ENCODE data around the gene PARP2.

The PARP2 gene, protein sequence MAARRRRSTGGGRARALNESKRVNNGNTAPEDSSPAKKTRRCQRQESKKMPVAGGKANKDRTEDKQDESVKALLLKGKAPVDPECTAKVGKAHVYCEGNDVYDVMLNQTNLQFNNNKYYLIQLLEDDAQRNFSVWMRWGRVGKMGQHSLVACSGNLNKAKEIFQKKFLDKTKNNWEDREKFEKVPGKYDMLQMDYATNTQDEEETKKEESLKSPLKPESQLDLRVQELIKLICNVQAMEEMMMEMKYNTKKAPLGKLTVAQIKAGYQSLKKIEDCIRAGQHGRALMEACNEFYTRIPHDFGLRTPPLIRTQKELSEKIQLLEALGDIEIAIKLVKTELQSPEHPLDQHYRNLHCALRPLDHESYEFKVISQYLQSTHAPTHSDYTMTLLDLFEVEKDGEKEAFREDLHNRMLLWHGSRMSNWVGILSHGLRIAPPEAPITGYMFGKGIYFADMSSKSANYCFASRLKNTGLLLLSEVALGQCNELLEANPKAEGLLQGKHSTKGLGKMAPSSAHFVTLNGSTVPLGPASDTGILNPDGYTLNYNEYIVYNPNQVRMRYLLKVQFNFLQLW

DNA sequence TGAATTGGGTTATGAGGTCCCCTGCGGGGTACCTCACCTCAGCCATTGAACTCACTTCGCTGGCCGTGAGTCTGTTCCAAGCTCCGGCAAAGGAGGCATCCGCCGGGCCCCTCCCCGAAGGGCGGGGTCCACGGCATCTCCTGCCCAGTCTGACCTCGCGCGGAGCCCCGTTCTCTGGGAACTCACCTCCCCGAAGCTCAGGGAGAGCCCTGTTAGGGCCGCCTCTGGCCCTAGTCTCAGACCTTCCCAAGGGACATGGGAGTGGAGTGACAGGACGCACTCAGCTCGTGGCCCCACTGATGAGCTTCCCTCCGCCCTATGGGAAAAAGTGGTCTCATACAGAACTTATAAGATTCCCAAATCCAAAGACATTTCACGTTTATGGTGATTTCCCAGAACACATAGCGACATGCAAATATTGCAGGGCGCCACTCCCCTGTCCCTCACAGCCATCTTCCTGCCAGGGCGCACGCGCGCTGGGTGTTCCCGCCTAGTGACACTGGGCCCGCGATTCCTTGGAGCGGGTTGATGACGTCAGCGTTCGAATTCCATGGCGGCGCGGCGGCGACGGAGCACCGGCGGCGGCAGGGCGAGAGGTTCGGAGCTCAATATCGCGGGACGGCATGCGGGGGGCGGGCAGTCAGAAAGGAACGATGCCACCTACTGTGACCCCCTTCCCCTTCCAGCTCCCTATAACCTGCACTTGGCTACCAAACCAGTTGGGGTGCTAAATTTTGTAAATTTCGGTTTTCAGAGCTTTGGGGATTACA is at the start of gene PARP2:
Gene PARP2, plus strand, starts transcription at position 544 of the 770 bp plus-strand sequence. Its CDS starts 7 bp downstream, at position 551.
- H3K9me3 ChIP-seq (ENCODE audit: low read length), result no peaks in the 10 kb centered on the region
- H3K4me1 ChIP-seq (ENCODE audit: insufficient read depth, low read length), result peaks cover 8% of the 10 kb centered on the region
- H3K9ac ChIP-seq (ENCODE audit: low read length), result peak within 1 kb of the TSS; percentile 95
- H3K27me3 ChIP-seq (ENCODE audit: control insufficient read depth in 1 of 2, insufficient read depth in 2 of 2, low read length in 2 of 2), result no peaks in the 10 kb centered on the region
- H3K4me3 ChIP-seq (ENCODE audit: low read depth in 1 of 2, low read length in 2 of 2), result peak within 1 kb of the TSS; percentile 70 to 94
- peaks cover 26% of the 10 kb centered on the region for H3K36me3 ChIP-seq (ENCODE audit: insufficient read depth, low read length)
- peak within 1 kb of the TSS; percentile 87 for H3K27ac ChIP-seq (ENCODE audit: low read depth, low read length)

DNA sequence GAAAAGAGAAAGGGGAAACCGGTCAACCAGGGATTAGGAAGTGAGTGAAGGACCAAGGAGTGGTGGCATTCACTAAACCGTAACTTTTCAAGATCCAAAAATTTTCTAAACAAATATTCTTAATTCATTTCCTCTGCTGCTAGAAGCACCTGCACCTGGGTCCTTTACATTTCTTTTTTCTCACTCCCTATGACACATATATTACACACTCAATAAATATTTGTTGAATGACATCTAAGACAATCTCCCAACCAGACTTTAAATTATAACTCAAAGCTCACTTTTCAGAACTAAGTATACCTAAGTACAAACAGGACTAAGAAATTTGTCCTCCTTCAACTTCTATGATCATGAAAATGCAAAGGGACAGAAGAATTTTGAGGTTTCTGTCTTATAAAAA is 48.8 kb upstream of the PARP2 start:
- Histone ChIP-seq H3K9me3 (ENCODE audit: low read length) (no peaks in the 10 kb centered on the region), H3K36me3 (ENCODE audit: insufficient read depth, low read length) (peaks cover 74% of the 10 kb centered on the region)

GRCh38 chr14:20295067-20295466 is 48.4 kb upstream of the PARP2 start:
- Histone ChIP-seq H3K27ac (ENCODE audit: low read depth, low read length) (no peak overlapping the region), H3K4me1 (ENCODE audit: insufficient read depth, low read length) (no peaks in the 10 kb centered on the region), H3K9ac (ENCODE audit: low read length) (no peak overlapping the region), H3K36me3 (ENCODE audit: insufficient read depth, low read length) (peaks cover 70% of the 10 kb centered on the region), H3K9me3 (ENCODE audit: low read length) (no peaks in the 10 kb centered on the region), H3K27me3 (ENCODE audit: control insufficient read depth in 1 of 2, insufficient read depth in 2 of 2, low read length in 2 of 2) (no peaks in the 10 kb centered on the region), H3K4me3 (ENCODE audit: low read depth in 1 of 2, low read length in 2 of 2) (no peak overlapping the region)

More for the DNA sequence above, 48.8 kb upstream of the PARP2 start:
- Histone ChIP-seq H3K9ac (ENCODE audit: low read length) (no peak overlapping the region), H3K4me1 (ENCODE audit: insufficient read depth, low read length) (no peaks in the 10 kb centered on the region), H3K27me3 (ENCODE audit: control insufficient read depth in 1 of 2, insufficient read depth in 2 of 2, low read length in 2 of 2) (no peaks in the 10 kb centered on the region), H3K4me3 (ENCODE audit: low read depth in 1 of 2, low read length in 2 of 2) (no peak overlapping the region), H3K27ac (ENCODE audit: low read depth, low read length) (no peak overlapping the region)

DNA sequence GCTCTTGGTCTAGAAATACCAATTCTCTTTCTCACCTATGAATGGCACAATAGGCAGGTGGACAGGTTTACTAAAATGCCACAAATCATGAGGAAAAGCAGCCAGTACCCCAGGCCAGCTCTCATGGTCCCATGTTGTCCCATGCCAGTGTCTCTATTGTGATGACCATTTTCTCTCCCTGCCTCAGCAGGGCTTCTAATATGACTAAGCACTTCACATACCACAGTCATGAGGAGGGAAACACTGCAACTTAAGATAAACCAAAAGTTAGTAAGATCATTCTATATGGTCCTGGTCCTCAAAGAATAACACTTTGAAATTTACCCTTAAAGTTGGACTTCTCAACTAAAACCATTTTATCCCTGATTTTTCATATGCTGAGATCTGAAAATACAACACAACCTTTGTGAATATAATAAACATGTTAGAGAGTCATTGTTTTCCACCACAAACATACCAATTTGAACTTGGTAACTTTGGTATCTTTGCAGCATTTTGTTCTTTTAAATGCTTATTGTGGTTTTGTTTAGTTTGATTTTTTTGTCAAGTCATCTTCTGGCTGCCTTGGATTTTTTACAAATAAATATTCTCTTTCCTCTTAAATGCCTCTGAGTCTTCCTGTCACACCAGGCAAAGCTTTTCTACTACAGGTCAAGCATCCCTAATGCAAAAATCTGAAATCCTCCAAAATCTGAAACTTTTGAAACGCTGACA is 41.2 kb upstream of the PARP2 start:
- Histone ChIP-seq H3K36me3 (ENCODE audit: insufficient read depth, low read length) (peaks cover 39% of the 10 kb centered on the region), H3K27me3 (ENCODE audit: control insufficient read depth in 1 of 2, insufficient read depth in 2 of 2, low read length in 2 of 2) (no peaks in the 10 kb centered on the region), H3K27ac (ENCODE audit: low read depth, low read length) (no peak overlapping the region), H3K9me3 (ENCODE audit: low read length) (no peaks in the 10 kb centered on the region), H3K9ac (ENCODE audit: low read length) (no peak overlapping the region), H3K4me1 (ENCODE audit: insufficient read depth, low read length) (peaks cover 10% of the 10 kb centered on the region), H3K4me3 (ENCODE audit: low read depth in 1 of 2, low read length in 2 of 2) (no peak overlapping the region)

GRCh38 chr14:20305265-20306078 is 38.0 kb upstream of the PARP2 start, which contains the start of gene TTC5:
Gene TTC5 (minus strand): TSS chr14:20305951. CDS start chr14:20305937, 14 bp downstream.
- Histone ChIP-seq H3K9me3 (ENCODE audit: low read length) (no peaks in the 10 kb centered on the region), H3K36me3 (ENCODE audit: insufficient read depth, low read length) (peaks cover 16% of the 10 kb centered on the region), H3K4me3 (ENCODE audit: low read depth in 1 of 2, low read length in 2 of 2) (peak within 1 kb of the TSS; percentile 78 to 83), H3K9ac (ENCODE audit: low read length) (peak within 1 kb of the TSS; percentile 40), H3K4me1 (ENCODE audit: insufficient read depth, low read length) (peaks cover 10% of the 10 kb centered on the region), H3K27ac (ENCODE audit: low read depth, low read length) (no peak within 1 kb of the TSS), H3K27me3 (ENCODE audit: control insufficient read depth in 1 of 2, insufficient read depth in 2 of 2, low read length in 2 of 2) (no peaks in the 10 kb centered on the region)

DNA sequence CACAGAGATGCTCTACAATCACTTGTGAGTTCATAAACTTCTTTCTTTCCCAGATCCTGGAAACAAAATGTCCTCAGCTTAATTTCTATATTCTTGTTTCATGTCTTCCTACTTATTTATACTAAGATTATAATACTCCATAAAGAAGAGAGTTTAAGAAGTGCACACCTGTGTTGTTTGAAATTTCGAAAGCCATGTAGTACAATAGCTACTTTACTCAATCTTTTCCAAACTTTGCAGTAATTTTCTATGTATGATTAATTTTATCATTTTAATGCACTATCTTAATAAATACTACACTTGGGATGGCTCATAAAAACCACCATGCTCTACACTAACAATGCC is 37.4 kb upstream of the PARP2 start:
- Histone ChIP-seq H3K4me1 (ENCODE audit: insufficient read depth, low read length) (peaks cover 10% of the 10 kb centered on the region), H3K36me3 (ENCODE audit: insufficient read depth, low read length) (peaks cover 11% of the 10 kb centered on the region), H3K9me3 (ENCODE audit: low read length) (no peaks in the 10 kb centered on the region), H3K4me3 (ENCODE audit: low read depth in 1 of 2, low read length in 2 of 2) (no peak overlapping the region), H3K27ac (ENCODE audit: low read depth, low read length) (no peak overlapping the region), H3K27me3 (ENCODE audit: control insufficient read depth in 1 of 2, insufficient read depth in 2 of 2, low read length in 2 of 2) (no peaks in the 10 kb centered on the region), H3K9ac (ENCODE audit: low read length) (no peak overlapping the region)

- H3K9me3 ChIP-seq (ENCODE audit: low read length), result no peaks in the 10 kb centered on the region
- peaks cover 33% of the 10 kb centered on the region for H3K36me3 ChIP-seq (ENCODE audit: insufficient read depth, low read length)
- H3K27ac ChIP-seq (ENCODE audit: low read depth, low read length), result no peak overlapping the region
- no peak overlapping the region for H3K4me3 ChIP-seq (ENCODE audit: low read depth in 1 of 2, low read length in 2 of 2)
- H3K4me1 ChIP-seq (ENCODE audit: insufficient read depth, low read length), result no peaks in the 10 kb centered on the region
- H3K9ac ChIP-seq (ENCODE audit: low read length), result no peak overlapping the region
- no peaks in the 10 kb centered on the region for H3K27me3 ChIP-seq (ENCODE audit: control insufficient read depth in 1 of 2, insufficient read depth in 2 of 2, low read length in 2 of 2)
Measured at GRCh38 chr14:20314026-20314425, 29.4 kb upstream of the PARP2 start.

- Histone ChIP-seq H3K4me3 (ENCODE audit: low read depth in 1 of 2, low read length in 2 of 2) (no peak overlapping the region), H3K36me3 (ENCODE audit: insufficient read depth, low read length) (peaks cover 21% of the 10 kb centered on the region), H3K27me3 (ENCODE audit: control insufficient read depth in 1 of 2, insufficient read depth in 2 of 2, low read length in 2 of 2) (no peaks in the 10 kb centered on the region), H3K9me3 (ENCODE audit: low read length) (no peaks in the 10 kb centered on the region), H3K27ac (ENCODE audit: low read depth, low read length) (no peak overlapping the region), H3K4me1 (ENCODE audit: insufficient read depth, low read length) (no peaks in the 10 kb centered on the region), H3K9ac (ENCODE audit: low read length) (no peak overlapping the region)
Measured at GRCh38 chr14:20317720-20318119, 25.7 kb upstream of the PARP2 start.

GRCh38 chr14:20327005-20327869 is 16.2 kb upstream of the PARP2 start:
- Histone ChIP-seq H3K27ac (ENCODE audit: low read depth, low read length) (peak overlapping the region; percentile 46), H3K4me1 (ENCODE audit: insufficient read depth, low read length) (peaks cover 13% of the 10 kb centered on the region), H3K27me3 (ENCODE audit: control insufficient read depth in 1 of 2, insufficient read depth in 2 of 2, low read length in 2 of 2) (no peaks in the 10 kb centered on the region), H3K4me3 (ENCODE audit: low read depth in 1 of 2, low read length in 2 of 2) (no peak overlapping the region), H3K9ac (ENCODE audit: low read length) (peak overlapping the region; percentile 23), H3K36me3 (ENCODE audit: insufficient read depth, low read length) (peaks cover 30% of the 10 kb centered on the region), H3K9me3 (ENCODE audit: low read length) (no peaks in the 10 kb centered on the region)

- H3K4me3 ChIP-seq (ENCODE audit: low read depth in 1 of 2, low read length in 2 of 2), result no peak overlapping the region
- H3K4me1 ChIP-seq (ENCODE audit: insufficient read depth, low read length), result peaks cover 17% of the 10 kb centered on the region
- no peaks in the 10 kb centered on the region for H3K27me3 ChIP-seq (ENCODE audit: control insufficient read depth in 1 of 2, insufficient read depth in 2 of 2, low read length in 2 of 2)
- no peak overlapping the region for H3K9ac ChIP-seq (ENCODE audit: low read length)
- peaks cover 22% of the 10 kb centered on the region for H3K36me3 ChIP-seq (ENCODE audit: insufficient read depth, low read length)
- H3K9me3 ChIP-seq (ENCODE audit: low read length), result no peaks in the 10 kb centered on the region
- no peak overlapping the region for H3K27ac ChIP-seq (ENCODE audit: low read depth, low read length)
Measured at GRCh38 chr14:20328705-20329104, 14.7 kb upstream of the PARP2 start.

All from muscle layer of colon (tissue), 2 donors.